HG02852 (cell line): ENCODE data around the gene SS18.
"Not testable (repeated sequence)": the region's sequence is repeated elsewhere in the genome, so short reads cannot be mapped to it uniquely, and the experiment has no call there.

Source experiments
- ATAC-seq: cut with Tn5 transposase; IDR thresholded peaks from one replicate; pipeline ENCODE4 v1.9.1; 2021; ENCODE audit warnings: mild to moderate bottlenecking, moderate library complexity; ENCODE audit not compliant: unreplicated experiment

The SS18 gene, protein sequence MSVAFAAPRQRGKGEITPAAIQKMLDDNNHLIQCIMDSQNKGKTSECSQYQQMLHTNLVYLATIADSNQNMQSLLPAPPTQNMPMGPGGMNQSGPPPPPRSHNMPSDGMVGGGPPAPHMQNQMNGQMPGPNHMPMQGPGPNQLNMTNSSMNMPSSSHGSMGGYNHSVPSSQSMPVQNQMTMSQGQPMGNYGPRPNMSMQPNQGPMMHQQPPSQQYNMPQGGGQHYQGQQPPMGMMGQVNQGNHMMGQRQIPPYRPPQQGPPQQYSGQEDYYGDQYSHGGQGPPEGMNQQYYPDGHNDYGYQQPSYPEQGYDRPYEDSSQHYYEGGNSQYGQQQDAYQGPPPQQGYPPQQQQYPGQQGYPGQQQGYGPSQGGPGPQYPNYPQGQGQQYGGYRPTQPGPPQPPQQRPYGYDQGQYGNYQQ

GRCh38 chr18:26090130-26091046 lies at the start of gene SS18:
TSS of gene SS18 (minus strand) at chr18:26090613. CDS start at chr18:26090569, 44 bp downstream.
- peak; percentile 74 for ATAC-seq

DNA sequence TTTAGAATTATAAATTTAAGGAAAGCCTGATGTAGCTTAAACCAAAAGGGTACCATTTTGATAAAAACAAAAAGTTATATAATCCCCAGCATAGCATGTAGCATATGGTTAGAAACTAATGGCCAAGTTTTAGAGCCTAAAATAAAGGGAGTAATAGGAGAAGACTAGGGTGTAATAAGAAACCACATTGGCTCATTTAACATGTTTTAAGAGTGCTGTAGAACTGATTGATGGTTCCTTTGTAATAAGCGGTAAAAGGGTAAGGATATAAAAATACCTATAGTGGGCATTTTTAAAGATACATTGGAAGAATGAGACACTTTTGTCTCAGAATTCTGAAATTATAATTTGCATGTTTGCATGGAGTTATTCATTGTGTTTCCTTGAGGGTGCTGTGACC lies 45.1 kb upstream of the SS18 start:
- ATAC-seq = no peak

DNA sequence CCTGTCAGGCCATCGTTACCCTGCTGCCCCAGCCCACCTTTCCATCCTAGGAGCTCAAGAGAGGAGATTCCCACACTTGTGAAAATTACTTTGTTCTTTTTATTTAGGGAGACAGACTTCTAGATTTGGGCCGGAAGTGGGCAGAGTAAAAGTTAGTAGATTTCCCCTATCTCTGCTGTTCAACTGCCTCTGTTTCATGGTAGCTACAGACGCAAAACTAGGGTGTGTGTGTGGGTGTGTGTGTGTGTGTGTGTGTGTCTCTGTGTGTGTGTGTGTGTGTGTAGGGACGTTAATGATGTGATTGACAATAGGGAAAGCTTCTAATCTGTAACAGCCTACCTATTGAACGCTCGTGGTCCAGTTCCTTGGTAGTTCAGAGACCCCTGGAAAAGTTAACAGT lies 43.7 kb upstream of the SS18 start:
- ATAC-seq = no peak

GRCh38 chr18:26133652-26134051 lies 43.2 kb upstream of the SS18 start, which contains the start of gene PSMA8:
TSS of gene PSMA8 (plus strand) at chr18:26133869. CDS start at chr18:26133966, 97 bp downstream.
- no peak for ATAC-seq

DNA sequence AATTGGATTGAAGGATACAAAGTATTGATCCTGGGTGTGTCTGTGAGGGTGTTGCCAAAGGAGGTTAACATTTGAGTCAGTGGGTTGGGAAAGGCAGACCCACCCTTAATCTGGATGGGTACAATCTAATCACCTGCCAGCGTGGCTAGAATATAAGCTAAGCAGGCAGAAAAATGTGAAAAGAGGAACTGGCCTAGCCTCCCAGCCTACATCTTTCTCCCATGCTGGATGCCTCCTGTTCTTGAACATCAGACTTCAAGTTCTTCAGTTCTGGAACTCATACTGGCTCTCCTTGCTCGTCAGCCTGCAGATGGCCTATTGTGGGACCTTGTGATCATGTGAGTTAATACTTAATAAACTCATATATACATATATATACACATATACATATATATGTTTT lies 37.8 kb upstream of the SS18 start:
- ATAC-seq = not testable (repeated sequence)

GRCh38 chr18:26127786-26128185 lies 37.4 kb upstream of the SS18 start:
- no peak for ATAC-seq

DNA sequence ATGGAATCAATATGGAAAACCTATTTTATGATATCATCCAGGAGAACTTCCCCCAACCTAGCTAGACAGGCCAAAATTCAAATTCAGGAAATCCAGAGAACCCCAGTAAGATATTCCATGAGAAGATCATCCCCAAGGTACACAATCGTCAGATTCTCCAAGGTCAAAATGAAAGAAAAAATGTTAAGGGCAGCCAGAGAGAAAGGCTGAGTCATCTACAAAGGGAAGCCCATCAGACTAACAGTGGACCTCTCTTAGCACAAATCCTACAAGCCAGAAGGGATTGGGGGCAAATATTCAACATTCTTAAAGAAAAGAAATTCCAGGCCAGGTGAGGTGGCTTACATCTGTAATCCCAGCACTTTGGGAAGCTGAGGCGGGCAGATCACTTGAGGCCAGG lies 31.6 kb upstream of the SS18 start:
- not testable (repeated sequence) for ATAC-seq

- ATAC-seq = no peak
Measured at GRCh38 chr18:26121476-26121875, 31.1 kb upstream of the SS18 start.

DNA sequence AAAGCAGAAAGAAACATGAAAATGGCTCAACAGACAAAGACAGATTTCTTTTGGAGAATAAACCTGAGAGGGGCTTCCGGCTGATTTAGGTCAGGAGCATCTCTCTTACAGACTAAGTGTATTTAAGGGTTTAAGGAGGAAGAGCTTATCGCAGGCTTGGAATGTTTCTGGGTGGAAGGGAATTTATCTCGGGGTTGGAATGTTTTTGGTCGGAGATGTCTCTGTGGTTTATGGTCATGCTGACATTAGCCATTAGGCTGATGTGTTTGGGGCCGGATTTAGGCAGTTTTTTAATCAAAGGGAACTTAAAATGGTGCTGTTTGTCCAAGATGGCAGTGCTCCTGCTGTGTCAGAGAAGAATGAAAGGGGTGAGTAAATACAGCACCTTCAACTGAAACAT lies 28.8 kb upstream of the SS18 start:
- ATAC-seq = no peak

- ATAC-seq = no peak
Measured at GRCh38 chr18:26104035-26104434, 13.6 kb upstream of the SS18 start.

DNA sequence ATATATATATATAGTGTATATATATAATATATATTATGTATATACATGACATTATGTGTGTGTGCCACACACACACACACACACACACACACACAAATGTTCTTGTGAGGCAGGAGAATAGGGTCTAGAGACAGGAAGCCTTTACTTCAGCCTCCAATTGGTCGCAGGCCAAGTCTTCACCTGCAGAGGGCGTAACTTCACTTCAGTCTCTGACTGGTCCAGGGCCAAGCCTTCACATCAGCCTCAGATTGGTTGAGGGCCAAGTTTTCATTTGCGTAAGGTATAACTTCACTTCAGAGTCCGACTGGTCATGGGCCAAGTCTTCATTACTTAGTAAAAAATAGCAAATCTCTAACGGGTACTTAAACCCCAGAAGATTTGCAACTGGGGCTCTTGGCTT lies 13.2 kb upstream of the SS18 start:
- ATAC-seq = no peak

- no peak for ATAC-seq
Measured at GRCh38 chr18:26097563-26097962, 7.2 kb upstream of the SS18 start.

DNA sequence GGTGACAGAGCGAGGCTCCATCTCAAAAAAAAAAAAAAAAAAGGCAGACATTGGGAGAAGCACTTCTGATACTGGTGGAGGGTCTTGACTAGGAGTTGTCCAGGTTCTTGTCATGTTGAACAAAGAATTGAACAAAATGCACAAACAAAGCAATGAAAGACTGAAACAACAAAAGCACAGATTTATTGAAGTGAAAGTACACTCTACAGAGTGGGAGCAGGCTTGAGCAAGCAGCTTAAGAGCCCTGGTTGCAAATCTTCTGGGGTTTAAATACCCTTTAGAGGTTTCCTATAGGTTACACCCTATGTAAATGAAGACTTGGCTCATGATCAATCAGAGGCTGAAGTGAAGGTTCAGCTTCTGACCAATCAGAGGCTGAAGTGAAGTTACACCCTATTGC lies 6.4 kb upstream of the SS18 start:
- ATAC-seq = no peak

DNA sequence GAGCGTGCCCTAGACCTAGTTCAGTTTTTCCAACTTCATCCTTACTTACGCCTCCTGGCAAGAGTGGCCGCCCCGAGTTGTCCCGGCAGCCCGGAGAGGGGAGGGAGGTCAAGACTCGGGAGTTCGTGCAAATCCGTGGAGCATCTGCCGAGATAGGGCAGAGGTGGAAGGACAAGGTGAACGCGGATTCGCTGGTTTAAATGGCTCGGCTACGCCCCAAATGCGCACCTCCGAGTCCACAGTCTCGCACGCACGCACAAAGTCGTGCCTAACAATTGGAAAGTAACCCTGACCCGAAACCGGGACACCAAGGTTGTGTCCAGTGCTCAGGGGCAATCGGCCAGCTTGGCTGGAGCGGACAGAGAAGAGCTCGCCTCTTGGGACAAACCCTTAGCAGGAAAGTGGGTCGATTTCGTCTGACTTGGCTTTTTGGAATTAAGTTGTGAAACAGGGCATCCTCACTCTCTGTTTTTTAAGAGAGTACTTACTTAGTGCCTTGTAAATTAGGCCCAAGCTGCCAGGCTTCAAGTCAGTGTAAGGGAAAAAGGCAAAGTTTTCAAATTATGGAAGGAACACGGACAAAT lies 726 bp upstream of the SS18 start:
- ATAC-seq = peak; percentile 53

- ATAC-seq = peak; percentile 14
Measured at GRCh38 chr18:26089293-26090129, 902 bp downstream of the SS18 start.

DNA sequence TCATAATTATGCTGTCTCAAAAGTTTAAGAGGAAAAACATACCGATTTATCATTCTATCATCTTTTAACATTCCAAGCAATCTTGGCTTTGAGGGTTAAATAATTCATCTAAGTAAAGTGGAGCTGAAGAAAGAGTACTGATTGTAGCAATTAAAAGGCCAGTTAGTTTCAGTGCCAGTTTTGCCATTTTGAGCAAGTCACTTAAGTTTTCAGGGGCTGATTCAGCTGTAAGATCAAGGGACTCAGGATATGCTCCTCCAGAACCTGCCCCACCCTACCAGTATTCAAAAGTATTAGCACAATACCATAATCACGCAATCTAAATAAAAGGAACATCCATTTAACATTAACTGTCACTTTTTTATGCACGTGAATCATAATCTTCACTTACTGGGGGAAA lies 1.9 kb downstream of the SS18 start:
- no peak for ATAC-seq

DNA sequence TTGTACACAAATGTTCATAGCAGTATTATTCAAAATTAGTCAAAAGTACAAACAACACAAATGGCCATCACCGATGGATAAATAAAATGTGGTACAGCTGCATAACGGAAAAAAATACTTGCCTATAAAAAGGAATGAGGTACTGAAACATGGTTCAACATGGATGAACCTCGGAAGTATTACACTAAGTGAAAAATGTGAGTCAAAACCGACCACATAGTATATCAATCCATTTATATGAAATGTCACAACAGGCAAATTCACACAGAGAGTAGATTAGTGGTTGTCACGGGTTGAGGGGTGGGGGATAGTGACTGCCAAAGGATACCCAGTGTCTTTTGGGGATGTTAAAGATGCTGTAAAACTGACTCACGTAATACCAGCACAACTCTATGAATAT lies 3.5 kb downstream of the SS18 start:
- no peak for ATAC-seq

- no peak for ATAC-seq
Measured at GRCh38 chr18:26085056-26085455, 5.4 kb downstream of the SS18 start.

GRCh38 chr18:26083099-26083498 lies 7.3 kb downstream of the SS18 start:
- no peak for ATAC-seq

DNA sequence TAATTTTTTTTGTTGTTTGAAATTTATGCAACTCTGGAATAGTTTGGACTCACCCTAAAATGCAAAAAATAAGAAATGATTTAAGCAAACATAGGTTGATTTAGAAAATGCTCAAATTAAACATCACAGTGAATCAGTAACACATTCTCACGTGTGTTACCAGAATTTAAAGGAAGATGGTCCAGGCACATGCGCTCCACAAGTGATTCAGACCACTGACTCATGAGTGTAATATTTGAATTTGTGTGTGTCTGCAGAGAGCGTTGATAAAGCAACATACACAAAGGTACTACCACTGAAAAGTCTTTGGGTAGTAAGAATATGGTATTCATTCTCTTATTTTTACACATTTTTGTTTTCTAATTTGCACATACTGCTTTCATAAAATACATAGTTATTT lies 7.9 kb downstream of the SS18 start:
- ATAC-seq = no peak

- ATAC-seq = no peak
Measured at GRCh38 chr18:26074246-26074645, 16.2 kb downstream of the SS18 start.
